GM10847 (cell line): ENCODE results near the gene PCYOX1L.

Experiments used
- POLR2A ChIP-seq: IDR thresholded peaks from 2 replicates; pipeline ENCODE4 v1.6.1; 2011; ENCODE audit not compliant: insufficient read length; ENCODE audit errors: extremely low read depth

Gene PCYOX1L

DNA sequence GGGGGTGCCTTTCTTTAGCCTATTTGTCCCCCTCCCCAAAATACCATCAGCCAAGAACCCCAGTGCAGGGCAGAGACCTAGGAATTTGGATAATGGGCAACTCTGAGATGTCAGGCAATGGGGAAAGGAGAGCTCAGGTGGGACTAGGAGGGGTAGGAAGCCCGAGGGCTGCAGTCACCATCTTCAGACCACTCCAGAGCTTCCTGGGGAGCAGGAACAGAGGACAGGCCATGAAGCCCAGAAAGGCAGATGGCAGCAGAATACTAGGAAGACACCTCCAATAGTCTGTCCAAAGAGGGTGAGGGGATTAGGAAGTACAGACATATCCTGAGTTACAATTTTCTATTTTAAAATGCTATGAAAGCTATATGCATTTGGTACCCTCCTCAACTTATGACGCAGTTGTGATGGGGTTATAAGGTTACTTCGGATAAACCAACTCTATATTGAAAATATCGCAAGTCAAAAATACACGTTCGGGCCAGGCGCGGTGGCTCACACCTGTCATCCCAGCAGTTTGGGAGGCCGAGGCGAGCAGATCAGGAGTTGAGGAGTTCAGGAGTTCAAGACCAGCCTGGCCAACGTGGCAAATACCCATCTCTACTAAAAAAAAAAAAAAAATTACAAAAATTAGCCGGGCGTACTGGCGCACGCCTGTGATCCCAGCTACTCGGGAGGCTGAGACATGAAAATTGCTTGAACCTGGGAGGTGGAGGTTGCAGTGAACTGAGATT, 55.8 kb downstream of the PCYOX1L start:
- no peak for TF ChIP-seq POLR2A

DNA sequence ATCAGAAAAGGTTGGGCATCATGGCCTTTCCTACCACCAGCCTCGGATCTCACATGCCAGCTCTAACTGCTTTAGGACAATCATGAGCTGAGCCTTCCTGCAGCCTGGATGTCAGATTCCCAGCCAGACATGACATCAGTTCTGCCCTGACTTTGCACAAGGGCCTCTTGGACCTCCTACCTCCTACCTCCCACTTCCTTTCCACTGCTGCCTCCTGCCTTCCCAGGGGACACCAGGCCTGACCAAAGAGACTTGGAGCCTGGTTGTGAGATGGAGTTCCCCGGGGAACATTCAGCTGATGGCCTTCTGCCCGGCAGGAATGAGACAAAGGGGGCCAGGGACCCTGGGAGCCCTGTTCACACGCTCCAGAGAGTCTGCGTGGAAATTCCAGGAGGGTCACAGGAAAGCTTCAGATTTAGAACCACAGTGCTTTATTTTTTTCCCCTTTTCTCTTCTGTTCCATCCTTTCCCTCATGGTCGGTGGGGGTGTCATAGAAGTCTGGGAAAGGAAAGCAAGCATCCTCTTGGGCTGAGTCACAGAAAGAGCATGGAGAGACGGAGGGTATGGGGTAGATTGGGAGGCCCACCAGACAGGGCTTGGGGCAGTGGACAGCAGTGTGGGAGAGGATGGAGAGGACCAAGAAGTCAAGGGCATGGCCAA, 56.7 kb downstream of the PCYOX1L start:
- TF ChIP-seq POLR2A, result no peak

DNA sequence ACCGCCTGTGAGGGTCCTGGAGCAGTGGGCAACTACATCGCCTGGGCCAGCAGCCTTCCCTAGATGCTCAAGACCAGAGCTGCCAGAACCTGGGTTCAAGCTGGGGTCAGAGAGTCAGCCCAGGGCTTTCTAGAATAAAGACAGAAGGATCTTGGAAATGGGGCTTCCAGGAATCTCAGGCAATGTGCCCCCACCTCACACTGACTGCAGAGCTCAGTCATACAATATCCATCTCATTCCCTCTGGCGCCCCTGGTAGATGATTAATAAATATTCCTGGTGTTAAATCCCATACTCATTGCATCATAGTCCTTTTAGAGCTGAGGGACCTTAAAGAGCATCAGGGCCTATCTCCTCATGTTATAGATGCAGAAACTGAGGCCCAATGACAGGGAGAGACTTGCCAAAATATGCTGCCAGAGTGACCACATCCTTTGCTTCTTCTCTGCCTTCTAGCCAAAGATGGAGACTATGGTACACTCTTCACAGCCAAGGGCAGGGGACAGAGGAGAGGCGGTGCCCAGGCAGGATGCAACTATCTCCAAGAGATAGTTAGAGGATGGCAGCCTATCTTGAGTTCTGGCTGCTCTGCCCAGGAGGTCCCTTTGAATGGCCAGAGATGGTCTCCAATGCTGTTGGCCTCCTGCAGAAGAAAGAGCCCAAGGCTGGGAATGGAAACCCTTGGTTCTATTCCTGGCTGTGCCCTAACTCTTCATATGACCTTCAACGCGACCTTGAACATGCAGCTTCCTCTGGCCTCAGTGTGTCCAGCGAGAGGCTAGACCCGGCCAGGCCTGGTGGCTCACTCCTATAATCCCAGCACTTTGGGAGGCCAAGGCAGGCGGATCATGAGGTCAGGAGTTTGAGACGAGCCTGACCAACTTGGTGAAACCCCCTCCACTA, 57.5 kb downstream of the PCYOX1L start:
- TF ChIP-seq POLR2A, result no peak

DNA sequence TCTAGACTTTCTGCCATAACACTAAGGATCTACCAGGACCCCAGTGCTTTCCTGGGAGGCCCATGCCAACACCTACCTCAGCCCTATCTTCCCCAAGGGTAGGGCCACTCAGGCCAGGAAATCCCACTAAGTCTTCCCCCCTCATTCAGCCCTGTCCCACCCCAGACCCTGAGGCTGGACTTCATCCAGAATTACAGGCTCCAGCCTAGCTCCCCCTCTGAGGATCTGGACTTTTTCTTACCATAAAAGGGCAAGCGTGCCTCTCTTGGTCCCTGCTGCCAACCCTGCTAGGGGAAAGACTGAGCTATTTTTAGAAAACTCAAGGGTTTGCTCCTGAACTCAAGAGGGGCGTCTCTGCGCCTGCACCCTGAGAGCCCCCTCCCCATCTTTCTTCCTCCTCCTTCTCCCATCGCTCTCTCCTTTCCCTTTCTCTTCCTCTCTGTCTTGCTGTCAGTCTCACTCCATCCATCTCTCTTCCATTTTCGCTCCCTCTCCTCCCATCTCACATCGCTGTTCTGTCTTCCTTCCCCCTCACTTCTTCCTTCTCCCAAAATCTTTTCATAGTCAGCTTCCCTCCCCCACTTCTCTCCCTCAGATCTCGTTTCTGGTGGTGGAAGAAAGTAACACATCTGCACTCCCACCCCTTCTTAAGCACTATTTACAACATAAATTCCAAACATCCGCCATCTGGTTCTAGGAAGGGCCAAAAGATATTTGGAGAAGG, 59.3 kb downstream of the PCYOX1L start:
- TF ChIP-seq POLR2A, result no peak

DNA sequence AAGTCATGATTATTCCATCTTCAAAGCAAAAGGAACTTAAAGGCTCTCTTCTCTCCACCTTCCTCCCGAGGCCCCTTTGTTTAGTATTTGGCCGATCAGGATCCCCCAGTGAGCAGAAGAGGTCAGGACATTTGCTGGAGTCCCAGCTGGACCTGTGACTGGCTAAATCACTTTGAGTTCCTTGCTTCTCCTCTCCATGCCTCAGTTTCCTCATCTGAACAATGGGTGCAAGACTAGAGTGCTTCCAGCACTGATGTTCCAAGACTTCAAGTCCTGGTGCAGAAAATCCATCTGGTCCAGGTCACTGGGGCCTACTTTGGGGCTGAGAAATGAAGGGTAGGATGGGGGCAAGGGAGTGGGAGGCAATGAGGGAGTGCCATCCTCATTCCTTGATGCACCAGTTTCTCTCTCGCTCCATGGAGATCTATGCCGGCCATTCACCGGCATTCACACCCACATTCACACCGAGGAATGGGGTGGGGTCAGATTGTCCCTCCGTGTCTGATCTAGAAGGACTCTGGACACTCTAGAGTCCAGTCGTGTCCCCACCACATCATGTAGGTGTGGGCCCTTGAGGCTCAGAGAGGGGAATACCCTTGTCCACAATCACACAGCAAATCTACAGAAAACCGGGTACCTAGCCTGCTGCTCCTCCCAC, 60.0 kb downstream of the PCYOX1L start:
- no peak for TF ChIP-seq POLR2A

DNA sequence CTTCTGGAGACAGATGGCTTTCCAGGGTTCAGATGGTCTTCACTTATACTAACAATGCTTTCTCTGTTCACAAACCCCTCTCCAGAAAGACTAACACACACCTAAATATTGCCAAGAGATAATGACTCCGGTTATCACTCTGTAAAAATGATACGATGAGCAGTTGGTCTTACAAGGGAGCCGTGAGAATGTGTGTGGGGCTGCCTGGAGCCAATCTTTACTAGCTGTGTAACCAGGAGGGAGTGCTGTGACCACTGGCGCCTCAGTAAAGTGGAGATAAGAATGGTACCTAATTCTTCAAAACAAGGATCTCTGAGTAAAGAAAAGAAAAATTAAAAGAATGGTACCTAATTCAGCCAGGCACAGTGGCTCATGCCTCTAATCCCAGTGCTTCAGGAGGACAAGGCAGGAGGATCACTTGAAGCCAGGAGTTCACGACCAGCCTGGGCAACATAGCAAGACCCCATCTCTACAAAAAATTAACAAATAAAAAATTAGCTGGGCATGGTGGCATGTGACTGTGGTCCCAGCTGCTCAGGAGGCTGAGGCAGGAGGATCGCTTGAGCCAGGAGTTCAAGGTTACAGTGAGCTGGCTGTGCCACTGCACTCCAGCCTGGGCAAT, 61.2 kb downstream of the PCYOX1L start:
- TF ChIP-seq POLR2A, result no peak
